ENCODE measurements around the gene CRTAC1.

The CRTAC1 gene

GRCh38 chr10:97915346-97916131, 114.9 kb downstream of the CRTAC1 start:
- Histone ChIP-seq H3K4me3 (ENCODE audit: low read depth, low read length) (no peak overlapping the region), H3K27ac (no peak overlapping the region), H3K27me3 (ENCODE audit: insufficient read depth, low read depth, severe bottlenecking) (no peaks in the 10 kb centered on the region), H3K36me3 (no peaks in the 10 kb centered on the region), H3K9me3 (ENCODE audit: severe bottlenecking) (peaks cover 2% of the 10 kb centered on the region)
- DNase-seq = no peak
- TF ChIP-seq CTCF (IDR thresholded peaks at IDR 0.05; ENCODE audit: low read depth, low read length) = no peak

GRCh38 chr10:97914837-97915211, 115.6 kb downstream of the CRTAC1 start:
- peaks cover 2% of the 10 kb centered on the region for H3K9me3 ChIP-seq (ENCODE audit: severe bottlenecking)
- no peaks in the 10 kb centered on the region for H3K36me3 ChIP-seq
- H3K27me3 ChIP-seq (ENCODE audit: insufficient read depth, low read depth, severe bottlenecking) = no peaks in the 10 kb centered on the region
- peak; percentile 90 for TF ChIP-seq CTCF (IDR thresholded peaks at IDR 0.05; ENCODE audit: low read depth, low read length)
- DNase-seq = peak; percentile 90
- no peak overlapping the region for H3K4me3 ChIP-seq (ENCODE audit: low read depth, low read length)
- H3K27ac ChIP-seq = no peak overlapping the region

- no peak for TF ChIP-seq CTCF (IDR thresholded peaks at IDR 0.05; ENCODE audit: low read depth, low read length)
- Histone ChIP-seq H3K27me3 (ENCODE audit: insufficient read depth, low read depth, severe bottlenecking) (no peaks in the 10 kb centered on the region), H3K27ac (no peak overlapping the region), H3K36me3 (no peaks in the 10 kb centered on the region), H3K9me3 (ENCODE audit: severe bottlenecking) (peaks cover 2% of the 10 kb centered on the region), H3K4me3 (ENCODE audit: low read depth, low read length) (no peak overlapping the region)
- no peak for DNase-seq
These were observed 116.1 kb downstream of the CRTAC1 start for GRCh38 chr10:97914171-97914836.

- DNase-seq = no peak
- Histone ChIP-seq H3K36me3 (no peaks in the 10 kb centered on the region), H3K27ac (no peak overlapping the region), H3K27me3 (ENCODE audit: insufficient read depth, low read depth, severe bottlenecking) (no peaks in the 10 kb centered on the region), H3K4me3 (ENCODE audit: low read depth, low read length) (no peak overlapping the region), H3K9me3 (ENCODE audit: severe bottlenecking) (peaks cover 2% of the 10 kb centered on the region)
- no peak for TF ChIP-seq CTCF (IDR thresholded peaks at IDR 0.05; ENCODE audit: low read depth, low read length)
These were observed 116.8 kb downstream of the CRTAC1 start for GRCh38 chr10:97913614-97914013.

- DNase-seq = no peak
- no peaks in the 10 kb centered on the region for H3K27me3 ChIP-seq (ENCODE audit: insufficient read depth, low read depth, severe bottlenecking)
- TF ChIP-seq CTCF (IDR thresholded peaks at IDR 0.05; ENCODE audit: low read depth, low read length) = no peak
- H3K9me3 ChIP-seq (ENCODE audit: severe bottlenecking) = peaks cover 1% of the 10 kb centered on the region
- no peak overlapping the region for H3K4me3 ChIP-seq (ENCODE audit: low read depth, low read length)
- H3K36me3 ChIP-seq = no peaks in the 10 kb centered on the region
- H3K27ac ChIP-seq = no peak overlapping the region
These were observed 117.2 kb downstream of the CRTAC1 start for GRCh38 chr10:97913193-97913592.

Measured in WERI-Rb-1 (cell line).